Measurements from ENCODE around the gene TMEM208. TPM values are rescaled to one million over a fixed set of nuclear protein-coding genes. Genes with fewer than 3 reads are reported as not detected.

The TMEM208 gene
- total RNA-seq, 4 donors from 2014 or later = 14.7 to 35.8 (median 29.2) TPM

GRCh38 chr16:67201411-67202345, 25.3 kb upstream of the TMEM208 start:
- Histone ChIP-seq H3K4me1 (peaks cover 0 to 9% of the 10 kb centered on the region in 2 donors), H3K27me3 (no peaks in the 10 kb centered on the region), H3K9me3 (no peaks in the 10 kb centered on the region), H3K36me3 (peaks cover 2 to 30% of the 10 kb centered on the region in 2 donors), H3K27ac (no peak overlapping the region), H3K4me3 (no peak overlapping the region)
- no peak for ATAC-seq
- intact Hi-C loops (cut with DNase I; ENCODE audit: low total_unique reads) = no loop called here
- TF ChIP-seq POLR2A (IDR thresholded peaks at IDR 0.05) (no peak), CTCF (IDR thresholded peaks at IDR 0.05 in 4 of 5, conservative IDR thresholded peaks at IDR 0.05 in 1 of 5) (no peak)
- no peak for DNase-seq
- in situ Hi-C loops (cut with MboI; ENCODE audit: low sequenced_read_pairs in 4 of 4) = no loop called here

GRCh38 chr16:67202426-67202825, 24.5 kb upstream of the TMEM208 start:
- H3K4me1 ChIP-seq = peaks cover 3 to 15% of the 10 kb centered on the region in 2 donors
- DNase-seq (no peak), ATAC-seq (no peak)
- no peaks in the 10 kb centered on the region for H3K9me3 ChIP-seq
- TF ChIP-seq POLR2A (IDR thresholded peaks at IDR 0.05) (no peak), CTCF (IDR thresholded peaks at IDR 0.05 in 4 of 5, conservative IDR thresholded peaks at IDR 0.05 in 1 of 5) (no peak)
- intact Hi-C loops (cut with DNase I; ENCODE audit: low total_unique reads) (no loop called here), in situ Hi-C loops (cut with MboI; ENCODE audit: low sequenced_read_pairs in 4 of 4) (no loop called here)
- H3K36me3 ChIP-seq = peaks cover 0 to 23% of the 10 kb centered on the region in 2 donors
- no peak overlapping the region for H3K4me3 ChIP-seq
- H3K27me3 ChIP-seq = no peaks in the 10 kb centered on the region
- no peak overlapping the region for H3K27ac ChIP-seq

GRCh38 chr16:67202956-67203493, 23.9 kb upstream of the TMEM208 start:
- intact Hi-C loops (cut with DNase I; ENCODE audit: low total_unique reads) (no loop called here), in situ Hi-C loops (cut with MboI; ENCODE audit: low sequenced_read_pairs in 4 of 4) (no loop called here)
- ATAC-seq = no peak
- Histone ChIP-seq H3K36me3 (peaks cover 0 to 19% of the 10 kb centered on the region in 2 donors), H3K4me1 (peaks cover 7 to 18% of the 10 kb centered on the region in 2 donors), H3K27me3 (no peaks in the 10 kb centered on the region), H3K4me3 (no peak overlapping the region), H3K9me3 (no peaks in the 10 kb centered on the region), H3K27ac (no peak overlapping the region)
- DNase-seq = no peak
- TF ChIP-seq POLR2A (IDR thresholded peaks at IDR 0.05) = no peak
- TF ChIP-seq CTCF (IDR thresholded peaks at IDR 0.05 in 4 of 5, conservative IDR thresholded peaks at IDR 0.05 in 1 of 5) = no peak

- Histone ChIP-seq H3K27me3 (no peaks in the 10 kb centered on the region), H3K9me3 (no peaks in the 10 kb centered on the region), H3K4me3 (no peak overlapping the region), H3K4me1 (peaks cover 12 to 20% of the 10 kb centered on the region in 2 donors), H3K36me3 (peaks cover 0 to 19% of the 10 kb centered on the region in 2 donors), H3K27ac (no peak overlapping the region)
- in situ Hi-C loops (cut with MboI; ENCODE audit: low sequenced_read_pairs in 4 of 4) (no loop called here), intact Hi-C loops (cut with DNase I; ENCODE audit: low total_unique reads) (no loop called here)
- DNase-seq (no peak), ATAC-seq (no peak)
- TF ChIP-seq POLR2A (IDR thresholded peaks at IDR 0.05) (no peak), CTCF (IDR thresholded peaks at IDR 0.05 in 4 of 5, conservative IDR thresholded peaks at IDR 0.05 in 1 of 5) (no peak)
Observed at GRCh38 chr16:67204076-67204475, 22.9 kb upstream of the TMEM208 start.

All from gastrocnemius medialis (tissue), 4 donors.